Femur (tissue), 1 donor: ENCODE data around the gene PPP1R3D.
"Not testable (repeated sequence)": the region's sequence is repeated elsewhere in the genome, so short reads cannot be mapped to it uniquely, and the experiment has no call there.

Experiments
- DNase-seq: peaks from one replicate; pipeline ENCODE4 v3.0.0-alpha.2; 2017

PPP1R3D gene

GRCh38 chr20:59911041-59911440 lies 29.1 kb downstream of the PPP1R3D start:
- DNase-seq = no peak

- DNase-seq = no peak
Observed at GRCh38 chr20:59908855-59909254, 31.2 kb downstream of the PPP1R3D start.

- peak; percentile 19 for DNase-seq
Observed at GRCh38 chr20:59903621-59904020, 36.5 kb downstream of the PPP1R3D start.

GRCh38 chr20:59902470-59902869 lies 37.6 kb downstream of the PPP1R3D start:
- no peak for DNase-seq

DNA sequence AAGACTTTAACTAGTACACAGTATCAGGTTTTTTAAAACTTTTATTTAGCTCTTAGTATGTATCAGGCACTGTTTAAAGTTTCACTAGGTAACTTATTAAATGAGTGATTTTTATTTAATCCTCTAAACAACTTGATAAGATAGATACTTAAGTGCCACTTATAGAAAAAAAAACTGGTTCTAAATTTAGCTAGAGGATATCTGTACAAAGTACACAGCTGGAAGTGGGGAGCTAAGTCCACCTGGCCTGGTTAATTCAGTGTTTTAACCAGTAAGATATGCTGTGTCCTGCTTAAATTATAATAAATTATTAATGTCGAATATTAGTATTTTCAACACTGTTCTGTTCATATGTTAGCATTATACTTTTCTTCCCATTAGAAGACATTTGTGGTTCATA lies 44.2 kb downstream of the PPP1R3D start:
- DNase-seq = no peak

DNA sequence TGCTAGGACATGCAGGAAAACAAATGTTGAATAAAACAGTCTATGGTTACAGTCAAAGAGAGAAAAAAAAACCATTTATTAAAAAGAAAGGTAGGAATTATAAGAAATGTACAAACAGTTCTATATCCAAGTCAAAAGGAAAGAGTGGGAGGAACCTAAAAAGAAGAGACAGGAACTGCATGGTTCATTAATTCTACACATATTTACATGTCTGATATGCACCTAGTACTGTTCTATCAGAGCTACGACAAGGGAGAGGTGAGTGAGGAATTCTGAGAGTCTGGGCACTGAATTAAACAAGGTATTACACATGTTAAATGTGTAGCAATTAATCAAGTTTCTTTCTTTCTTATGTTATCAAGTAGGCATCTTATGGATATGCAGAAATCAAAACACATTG lies 48.5 kb downstream of the PPP1R3D start:
- no peak for DNase-seq

- not testable (repeated sequence) for DNase-seq
Observed at GRCh38 chr20:59890035-59890434, 50.1 kb downstream of the PPP1R3D start.

DNA sequence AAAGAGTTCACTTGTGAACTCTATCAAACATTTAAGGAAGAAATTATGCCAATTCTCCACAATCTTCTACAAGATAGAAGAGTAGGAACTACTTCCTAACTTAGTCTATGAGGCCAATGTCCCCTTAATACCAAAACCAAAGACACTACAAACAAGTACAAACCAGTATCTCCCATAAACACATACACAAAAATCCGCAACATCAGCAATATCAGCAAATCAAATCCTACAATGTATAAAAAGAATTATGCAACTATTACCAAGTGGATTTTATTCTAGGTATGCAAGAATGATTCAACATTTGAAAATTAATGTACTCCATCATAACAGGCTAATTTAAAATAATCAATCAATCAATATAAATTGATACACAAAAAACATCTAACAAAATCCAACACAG lies 52.1 kb downstream of the PPP1R3D start:
- DNase-seq = no peak
